MCF 10A (cell line): Measurements from ENCODE around the gene RPP30. TPM values are rescaled to one million over a fixed set of nuclear protein-coding genes. Genes with fewer than 3 reads are reported as not detected.

Experiments used
- BruUV-seq: library from RNA; stranded (reverse); fragments of 400-500 nt; replicated peaks from 2 replicates; lab custom pipeline; 2021; lab: Mats Ljungman, UMichigan
- CTCF ChIA-PET: fragments of 300-600 bp; sonication (Branson Sonifier 250); formaldehyde crosslinking; extraction: SDS; loops from one replicate; lab custom pipeline; 2021; ENCODE audit warnings: antibody characterized with exemption, inconsistent platforms; lab: Yijun Ruan, JAX
- POLR2A ChIA-PET: fragments of 300-600, 350-650 bp; sonication (Branson Sonifier 250); formaldehyde crosslinking; extraction: SDS; loops from one replicate; lab custom pipeline; 2020; ENCODE audit warnings: antibody characterized with exemption, inconsistent platforms; lab: Yijun Ruan, JAX
- DNase-seq: peaks from one replicate; pipeline ENCODE4 v3.0.0-alpha.2; 2018; ENCODE audit not compliant: unreplicated experiment
- H3K27ac Mint-ChIP-seq: one replicate; pipeline ENCODE4 v1.8.0; 2022; ENCODE audit warnings: mild to moderate bottlenecking, low read depth, mixed read lengths; ENCODE audit not compliant: unreplicated experiment
- H3K27me3 Mint-ChIP-seq: one replicate; pipeline ENCODE4 v1.8.0; 2022; ENCODE audit warnings: mixed read lengths; ENCODE audit not compliant: insufficient read depth, unreplicated experiment
- H3K36me3 Mint-ChIP-seq: one replicate; pipeline ENCODE4 v1.8.0; 2022; ENCODE audit warnings: mild to moderate bottlenecking, moderate library complexity, mixed read lengths; ENCODE audit not compliant: insufficient read depth, unreplicated experiment
- H3K4me1 Mint-ChIP-seq: one replicate; pipeline ENCODE4 v1.8.0; 2022; ENCODE audit warnings: mixed read lengths; ENCODE audit not compliant: insufficient read depth, unreplicated experiment
- H3K4me3 Mint-ChIP-seq: one replicate; pipeline ENCODE4 v1.8.0; 2022; ENCODE audit warnings: mild to moderate bottlenecking, moderate library complexity, mixed read lengths; ENCODE audit not compliant: unreplicated experiment
- H3K9me3 Mint-ChIP-seq: one replicate; pipeline ENCODE4 v1.8.0; 2022; ENCODE audit warnings: mixed read lengths; ENCODE audit not compliant: unreplicated experiment
- intact Hi-C: fragments of 100-400 bp; cut with micrococcal nuclease; formaldehyde crosslinking; loops from 2 replicates; pipeline ENCODE4 v1.14.1; 2022
- total RNA-seq: library from RNA; stranded (reverse); gene quantifications from 2 replicates; pipeline ENCODE4 v1.2.3, GENCODE V29; 2022
- TF ChIP-seq, protein P1 (sequence below): fragments of 200-600 bp; IDR thresholded peaks from one replicate; pipeline ENCODE4 v1.8.0; 2022; ENCODE audit warnings: antibody characterized with exemption, mild to moderate bottlenecking; ENCODE audit not compliant: unreplicated experiment

RPP30 gene
- total RNA-seq, 1 experiment from 2014 or later, result 41.8 TPM

DNA sequence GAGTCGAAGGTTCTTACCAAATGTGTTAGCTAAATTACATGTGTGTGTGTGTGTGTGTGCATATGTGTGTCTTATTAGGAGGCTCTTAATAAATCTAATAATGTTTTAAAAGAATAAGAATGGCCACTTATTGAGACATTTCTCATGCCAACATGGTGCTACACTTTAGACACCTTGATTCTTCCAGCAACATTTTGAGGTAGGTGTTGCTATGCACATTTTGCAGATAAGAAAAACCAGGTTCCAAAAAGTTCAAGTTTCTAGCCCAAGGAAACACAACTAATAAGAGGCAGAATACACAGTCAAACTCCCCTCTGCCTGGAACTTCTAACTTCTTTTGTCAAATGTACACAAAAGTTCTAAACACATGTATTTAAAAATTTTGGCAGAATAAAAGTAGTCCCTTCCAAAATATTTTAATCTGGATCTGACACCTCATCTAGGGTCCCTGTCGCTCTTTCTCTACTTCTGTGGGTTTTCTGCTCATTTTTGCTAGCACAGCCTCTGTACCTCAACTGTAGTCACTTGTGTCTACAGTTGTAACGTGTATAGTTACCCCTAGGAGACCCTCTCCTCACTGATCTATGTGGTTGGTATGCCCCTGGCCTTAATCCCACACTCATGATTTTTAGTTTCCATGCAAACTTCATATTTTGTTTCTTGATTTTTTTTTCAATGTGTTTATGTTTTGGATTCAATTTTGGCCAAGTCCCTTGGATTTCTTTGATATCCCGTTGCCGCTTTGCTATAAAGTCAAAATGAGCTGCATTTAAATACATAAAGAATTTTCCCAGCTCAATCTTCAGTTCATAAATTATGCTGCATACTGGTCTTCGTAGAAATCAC lies 44.8 kb downstream of the RPP30 start:
- no peak for DNase-seq
- ChIA-PET POLR2A (interaction anchor here (1.1 to 2.1 kb wide), 2 partner anchors 10 to 17 kb away, joined by 4 read pairs; no protein-coding TSS in a partner anchor), CTCF (interaction anchor here (0.6 to 2.2 kb wide), 3 partner anchors 8 to 89 kb away, joined by 3 to 4 read pairs (median 4); no protein-coding TSS in a partner anchor)
- intact Hi-C loops, result no loop called here
- Mint-ChIP-seq H3K4me1 (peaks cover 29% of the 10 kb centered on the region), H3K9me3 (no peaks in the 10 kb centered on the region), H3K27ac (no peak overlapping the region), H3K27me3 (no peaks in the 10 kb centered on the region), H3K36me3 (no peaks in the 10 kb centered on the region), H3K4me3 (no peak overlapping the region)
- BruUV-seq, result no TSS peak
- TF ChIP-seq, protein P1, sequence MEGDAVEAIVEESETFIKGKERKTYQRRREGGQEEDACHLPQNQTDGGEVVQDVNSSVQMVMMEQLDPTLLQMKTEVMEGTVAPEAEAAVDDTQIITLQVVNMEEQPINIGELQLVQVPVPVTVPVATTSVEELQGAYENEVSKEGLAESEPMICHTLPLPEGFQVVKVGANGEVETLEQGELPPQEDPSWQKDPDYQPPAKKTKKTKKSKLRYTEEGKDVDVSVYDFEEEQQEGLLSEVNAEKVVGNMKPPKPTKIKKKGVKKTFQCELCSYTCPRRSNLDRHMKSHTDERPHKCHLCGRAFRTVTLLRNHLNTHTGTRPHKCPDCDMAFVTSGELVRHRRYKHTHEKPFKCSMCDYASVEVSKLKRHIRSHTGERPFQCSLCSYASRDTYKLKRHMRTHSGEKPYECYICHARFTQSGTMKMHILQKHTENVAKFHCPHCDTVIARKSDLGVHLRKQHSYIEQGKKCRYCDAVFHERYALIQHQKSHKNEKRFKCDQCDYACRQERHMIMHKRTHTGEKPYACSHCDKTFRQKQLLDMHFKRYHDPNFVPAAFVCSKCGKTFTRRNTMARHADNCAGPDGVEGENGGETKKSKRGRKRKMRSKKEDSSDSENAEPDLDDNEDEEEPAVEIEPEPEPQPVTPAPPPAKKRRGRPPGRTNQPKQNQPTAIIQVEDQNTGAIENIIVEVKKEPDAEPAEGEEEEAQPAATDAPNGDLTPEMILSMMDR, result no peak

DNA sequence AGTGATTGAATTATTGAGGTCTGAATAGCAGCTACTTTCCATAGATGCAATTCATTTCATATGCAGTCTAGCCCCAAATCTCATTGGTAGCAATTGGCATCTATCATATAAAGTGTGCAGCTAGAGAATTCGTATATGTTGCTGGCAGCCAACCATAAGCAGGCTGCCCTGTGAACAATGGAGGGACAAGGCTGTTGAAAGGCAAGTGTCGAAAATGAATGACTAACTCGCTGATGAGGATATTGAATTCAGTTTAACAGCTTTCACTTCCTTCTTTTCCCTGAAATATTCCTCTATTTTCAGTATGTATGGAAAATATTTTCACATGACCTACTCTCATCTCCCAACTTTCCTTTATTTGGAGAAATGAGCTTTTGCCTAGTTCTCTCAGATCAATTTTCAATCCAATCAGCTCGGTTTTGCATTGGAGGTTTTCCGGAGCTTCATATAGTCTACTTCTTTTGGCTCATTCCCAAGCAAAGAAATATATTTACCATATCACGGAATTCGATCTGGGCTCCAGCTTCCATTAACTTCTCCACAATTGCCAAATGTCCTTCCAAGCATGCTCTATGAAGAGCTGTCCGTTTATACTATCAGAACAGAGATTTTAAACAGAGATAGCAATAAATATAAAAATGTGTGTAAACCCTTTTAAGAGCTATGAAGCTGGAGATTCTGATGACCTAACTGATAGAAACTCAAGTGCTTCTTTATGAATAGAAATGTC lies 45.6 kb downstream of the RPP30 start:
- CTCF ChIA-PET, result interaction anchor here (0.6 to 2.2 kb wide), 7 partner anchors 9 to 344 kb away, joined by 3 to 4 read pairs (median 4); no protein-coding TSS in a partner anchor
- Mint-ChIP-seq H3K4me1 (peaks cover 21% of the 10 kb centered on the region), H3K27me3 (no peaks in the 10 kb centered on the region), H3K4me3 (no peak overlapping the region), H3K27ac (no peak overlapping the region), H3K36me3 (no peaks in the 10 kb centered on the region), H3K9me3 (no peaks in the 10 kb centered on the region)
- TF ChIP-seq, protein P1, result no peak
- POLR2A ChIA-PET, result interaction anchor here (1.1 to 2.1 kb wide), 3 partner anchors 9 to 126 kb away, joined by 3 to 4 read pairs (median 4); no protein-coding TSS in a partner anchor
- no peak for DNase-seq
- intact Hi-C loops, result no loop called here
- no TSS peak for BruUV-seq

DNA sequence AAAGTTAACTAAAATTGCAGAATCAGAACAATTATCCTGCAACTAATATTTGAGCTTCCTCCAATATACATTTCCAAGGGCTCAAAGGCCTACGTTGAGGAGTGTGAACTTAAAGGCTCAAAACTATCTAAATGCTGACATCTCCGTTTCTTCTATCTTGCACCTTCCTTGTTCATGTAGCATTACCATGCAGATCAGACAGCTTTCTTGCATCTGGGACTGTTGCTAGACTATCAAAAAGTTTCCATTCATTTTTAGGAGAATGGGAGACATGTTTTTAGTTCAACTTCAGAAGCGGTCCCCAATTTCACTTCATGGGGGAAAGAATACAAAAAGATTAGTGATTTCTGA lies 46.2 kb downstream of the RPP30 start:
- BruUV-seq, result no TSS peak
- intact Hi-C loops, result no loop called here
- Mint-ChIP-seq H3K27ac (no peak overlapping the region), H3K27me3 (no peaks in the 10 kb centered on the region), H3K4me1 (peaks cover 16% of the 10 kb centered on the region), H3K4me3 (no peak overlapping the region), H3K9me3 (no peaks in the 10 kb centered on the region), H3K36me3 (no peaks in the 10 kb centered on the region)
- ChIA-PET CTCF (interaction anchor here (0.6 to 2.2 kb wide), 7 partner anchors 9 to 343 kb away, joined by 3 to 4 read pairs (median 4); no protein-coding TSS in a partner anchor), POLR2A (interaction anchor here (1.1 to 2.1 kb wide), 3 partner anchors 8 to 126 kb away, joined by 3 to 4 read pairs (median 4); no protein-coding TSS in a partner anchor)
- no peak for DNase-seq
- TF ChIP-seq, protein P1, result no peak
